ENCODE data around the gene CCDC3.
"Not testable (repeated sequence)": the region's sequence is repeated elsewhere in the genome, so short reads cannot be mapped to it uniquely, and the experiment has no call there.

CCDC3 gene

GRCh38 chr10:12887780-12888179 is 113.7 kb downstream of the CCDC3 start:
- no peak for DNase-seq (ENCODE audit: low read depth in 2 of 2)

GRCh38 chr10:12884851-12885250 is 116.7 kb downstream of the CCDC3 start:
- DNase-seq (ENCODE audit: low read depth in 2 of 2) = no peak

- DNase-seq (ENCODE audit: low read depth in 2 of 2) = no peak
Observed at GRCh38 chr10:12880423-12880822, 121.1 kb downstream of the CCDC3 start.

- DNase-seq (ENCODE audit: low read depth in 2 of 2) = no peak
Observed at GRCh38 chr10:12877150-12877549, 124.4 kb downstream of the CCDC3 start.

- no peak for DNase-seq (ENCODE audit: low read depth in 2 of 2)
Observed at GRCh38 chr10:12876266-12876665, 125.2 kb downstream of the CCDC3 start.

GRCh38 chr10:12875100-12875499 is 126.4 kb downstream of the CCDC3 start:
- DNase-seq (ENCODE audit: low read depth in 2 of 2) = no peak

GRCh38 chr10:12874501-12874900 is 127.0 kb downstream of the CCDC3 start:
- DNase-seq (ENCODE audit: low read depth in 2 of 2) = no peak

- no peak for DNase-seq (ENCODE audit: low read depth in 2 of 2)
Observed at GRCh38 chr10:12873172-12873571, 128.3 kb downstream of the CCDC3 start.

GRCh38 chr10:12872577-12872976 is 128.9 kb downstream of the CCDC3 start:
- DNase-seq (ENCODE audit: low read depth in 2 of 2) = no peak

GRCh38 chr10:12869427-12869826 is 132.1 kb downstream of the CCDC3 start:
- no peak for DNase-seq (ENCODE audit: low read depth in 2 of 2)

- DNase-seq (ENCODE audit: low read depth in 2 of 2) = no peak
Observed at GRCh38 chr10:12868229-12868628, 133.3 kb downstream of the CCDC3 start.

- DNase-seq (ENCODE audit: low read depth in 2 of 2) = not testable (repeated sequence)
Observed at GRCh38 chr10:12865515-12865914, 136.0 kb downstream of the CCDC3 start.

GRCh38 chr10:12862459-12862858 is 139.1 kb downstream of the CCDC3 start:
- DNase-seq (ENCODE audit: low read depth in 2 of 2) = no peak

GRCh38 chr10:12854988-12855387 is 146.5 kb downstream of the CCDC3 start:
- DNase-seq (ENCODE audit: low read depth in 2 of 2) = no peak

GRCh38 chr10:12852687-12853086 is 148.8 kb downstream of the CCDC3 start:
- no peak for DNase-seq (ENCODE audit: low read depth in 2 of 2)

- DNase-seq (ENCODE audit: low read depth in 2 of 2) = no peak
Observed at GRCh38 chr10:12849319-12850181, 152.0 kb downstream of the CCDC3 start.

- no peak for DNase-seq (ENCODE audit: low read depth in 2 of 2)
Observed at GRCh38 chr10:12848439-12849173, 152.9 kb downstream of the CCDC3 start.

GRCh38 chr10:12847361-12847975 is 154.0 kb downstream of the CCDC3 start:
- DNase-seq (ENCODE audit: low read depth in 2 of 2) = no peak

GRCh38 chr10:12846718-12847117 is 154.8 kb downstream of the CCDC3 start:
- no peak for DNase-seq (ENCODE audit: low read depth in 2 of 2)
